HG03103 (cell line): Measurements from ENCODE around the gene NOS1.
"Not testable (repeated sequence)": the region's sequence is repeated elsewhere in the genome, so short reads cannot be mapped to it uniquely, and the experiment has no call there.

Experiments used
- ATAC-seq: cut with Tn5 transposase; IDR thresholded peaks from one replicate; pipeline ENCODE4 v1.9.1; 2021; ENCODE audit warnings: low read depth; ENCODE audit not compliant: unreplicated experiment

NOS1 gene

GRCh38 chr12:117361347-117361751 lies at the start of gene NOS1:
TSS of gene NOS1 (minus strand) at chr12:117361626. CDS start at chr12:117331069, 30,557 bp downstream.
- ATAC-seq: no peak

GRCh38 chr12:117409286-117409685 lies 47.9 kb upstream of the NOS1 start:
- no peak for ATAC-seq

GRCh38 chr12:117408161-117408791 lies 46.9 kb upstream of the NOS1 start:
- ATAC-seq: no peak

GRCh38 chr12:117404940-117405339 lies 43.5 kb upstream of the NOS1 start:
- ATAC-seq: no peak

- no peak for ATAC-seq
Observed at GRCh38 chr12:117404203-117404853, 42.9 kb upstream of the NOS1 start.

- no peak for ATAC-seq
Observed at GRCh38 chr12:117403586-117404139, 42.2 kb upstream of the NOS1 start.

- ATAC-seq: no peak
Observed at GRCh38 chr12:117402363-117402762, 40.9 kb upstream of the NOS1 start.

GRCh38 chr12:117400912-117401311 lies 39.5 kb upstream of the NOS1 start:
- no peak for ATAC-seq

- ATAC-seq: not testable (repeated sequence)
Observed at GRCh38 chr12:117398482-117398881, 37.1 kb upstream of the NOS1 start.

GRCh38 chr12:117395766-117396165 lies 34.3 kb upstream of the NOS1 start:
- no peak for ATAC-seq

GRCh38 chr12:117394491-117394890 lies 33.1 kb upstream of the NOS1 start:
- no peak for ATAC-seq

GRCh38 chr12:117393656-117394055 lies 32.2 kb upstream of the NOS1 start:
- ATAC-seq: no peak

- ATAC-seq: no peak
Observed at GRCh38 chr12:117390866-117391265, 29.4 kb upstream of the NOS1 start.

GRCh38 chr12:117388951-117389446 lies 27.6 kb upstream of the NOS1 start:
- no peak for ATAC-seq

- no peak for ATAC-seq
Observed at GRCh38 chr12:117387832-117388231, 26.4 kb upstream of the NOS1 start.

GRCh38 chr12:117384735-117385134 lies 23.3 kb upstream of the NOS1 start:
- ATAC-seq: no peak

GRCh38 chr12:117380083-117380482 lies 18.7 kb upstream of the NOS1 start:
- no peak for ATAC-seq

- ATAC-seq: no peak
Observed at GRCh38 chr12:117377758-117378157, 16.3 kb upstream of the NOS1 start.

- ATAC-seq: no peak
Observed at GRCh38 chr12:117370588-117370987, 9.2 kb upstream of the NOS1 start.

GRCh38 chr12:117370000-117370399 lies 8.6 kb upstream of the NOS1 start:
- not testable (repeated sequence) for ATAC-seq

GRCh38 chr12:117367006-117367638 lies 5.7 kb upstream of the NOS1 start:
- no peak for ATAC-seq
